Adrenal gland (tissue), 5 donors: Measurements from ENCODE around the gene AOC1.

Source experiments
- POLR2A ChIP-seq, 2 donors: fragments of 450-650 bp; IDR thresholded peaks; one replicate each; pipeline ENCODE4 v1.6.1; 2017; ENCODE audit warnings: antibody characterized with exemption in 2 of 2, mild to moderate bottlenecking in 2 of 2, moderate library complexity in 1 of 2
- TF ChIP-seq, protein P1 (sequence below), 6 experiments: fragments of 450-650 bp in 4 of 6; fragments of 200-600 bp in 2 of 6; sonication (generic) in 1 of 6; IDR thresholded peaks; 1 replicate in 5 of 6; 2 replicates in 1 of 6; pipeline versions ENCODE4 v1.5.1 to v1.8.0; 2016 to 2021; ENCODE audit warnings: antibody characterized with exemption in 6 of 6, mild to moderate bottlenecking in 2 of 6, moderate library complexity in 1 of 6
- donor health status: DM: no; HTN: no; CAD: no.

DNA sequence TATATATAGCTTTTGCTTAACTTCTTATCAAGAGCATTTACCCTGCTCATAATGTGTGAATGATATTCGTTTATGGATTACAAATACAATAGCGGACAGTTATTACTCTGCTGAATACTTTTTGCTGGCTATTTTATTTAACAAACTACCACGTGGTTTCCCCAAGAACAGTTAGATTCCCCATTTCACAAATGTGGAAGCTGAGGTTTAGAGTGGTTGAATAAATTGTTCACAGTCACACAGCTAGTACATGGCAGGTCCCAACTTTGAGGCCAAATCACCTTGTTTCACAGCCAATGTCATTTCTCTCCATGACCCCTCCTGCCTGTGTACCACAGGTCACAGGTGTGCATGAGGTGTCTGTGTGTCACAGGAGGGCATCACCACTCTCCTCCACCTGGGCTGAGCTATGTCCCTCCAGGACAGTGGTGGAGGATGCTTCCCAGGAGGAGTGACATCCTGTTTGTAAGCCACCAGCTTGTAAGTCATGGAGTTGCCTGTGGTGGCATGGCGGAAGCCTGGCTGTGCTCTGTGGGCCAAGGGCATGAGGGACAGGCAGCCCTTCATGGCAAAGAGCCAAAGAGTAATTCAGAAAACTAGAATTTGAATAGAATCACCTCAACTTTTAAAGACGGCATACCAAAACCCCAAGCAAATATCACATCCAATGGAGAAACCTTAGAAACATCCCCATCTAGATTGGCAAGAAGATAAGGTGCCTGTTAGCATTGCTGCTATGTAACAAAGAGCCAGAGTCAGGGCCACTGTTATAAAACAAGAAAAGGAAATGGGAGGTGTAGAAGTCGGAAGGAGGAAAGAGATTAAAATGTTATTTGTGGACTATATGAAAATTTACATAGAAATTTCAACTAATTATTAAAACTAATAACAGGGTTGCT, 51.9 kb downstream of the AOC1 start:
- TF ChIP-seq, protein P1, sequence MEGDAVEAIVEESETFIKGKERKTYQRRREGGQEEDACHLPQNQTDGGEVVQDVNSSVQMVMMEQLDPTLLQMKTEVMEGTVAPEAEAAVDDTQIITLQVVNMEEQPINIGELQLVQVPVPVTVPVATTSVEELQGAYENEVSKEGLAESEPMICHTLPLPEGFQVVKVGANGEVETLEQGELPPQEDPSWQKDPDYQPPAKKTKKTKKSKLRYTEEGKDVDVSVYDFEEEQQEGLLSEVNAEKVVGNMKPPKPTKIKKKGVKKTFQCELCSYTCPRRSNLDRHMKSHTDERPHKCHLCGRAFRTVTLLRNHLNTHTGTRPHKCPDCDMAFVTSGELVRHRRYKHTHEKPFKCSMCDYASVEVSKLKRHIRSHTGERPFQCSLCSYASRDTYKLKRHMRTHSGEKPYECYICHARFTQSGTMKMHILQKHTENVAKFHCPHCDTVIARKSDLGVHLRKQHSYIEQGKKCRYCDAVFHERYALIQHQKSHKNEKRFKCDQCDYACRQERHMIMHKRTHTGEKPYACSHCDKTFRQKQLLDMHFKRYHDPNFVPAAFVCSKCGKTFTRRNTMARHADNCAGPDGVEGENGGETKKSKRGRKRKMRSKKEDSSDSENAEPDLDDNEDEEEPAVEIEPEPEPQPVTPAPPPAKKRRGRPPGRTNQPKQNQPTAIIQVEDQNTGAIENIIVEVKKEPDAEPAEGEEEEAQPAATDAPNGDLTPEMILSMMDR (IDR thresholded peaks at IDR 0.05) = no peak
- no peak for TF ChIP-seq POLR2A (IDR thresholded peaks at IDR 0.05)
